Adrenal gland (tissue), 12 donors: ENCODE data around the gene HMOX2. TPM values are rescaled to one million over a fixed set of nuclear protein-coding genes. Genes with fewer than 3 reads are reported as not detected.

Experiments
- DNase-seq, 7 donors: peaks; one replicate each; pipeline ENCODE4 v3.0.0-alpha.2; 2019 to 2020
- H3K27ac ChIP-seq, 5 donors: fragments of 200-600 bp; sonication (generic) in 4 of 5; 1 replicate in 3 of 5; 2 replicates in 2 of 5; pipeline versions ENCODE4 v1.5.1 to v1.8.0; 2016 to 2020; ENCODE audit warnings: mild to moderate bottlenecking in 1 of 5
- H3K27me3 ChIP-seq: fragments of 200-600 bp; 2 replicates; pipeline ENCODE4 v1.8.0; 2021
- H3K36me3 ChIP-seq, 2 donors: fragments of 200-600 bp; replicated peaks in 1 of 2; 1 replicate in 1 of 2; 2 replicates in 1 of 2; pipeline versions ENCODE4 v1.5.1 to v1.8.0; 2018 to 2022
- H3K4me1 ChIP-seq, 2 donors: fragments of 200-600 bp; replicated peaks in 1 of 2; 1 replicate in 1 of 2; 2 replicates in 1 of 2; pipeline versions ENCODE4 v1.5.1 to v1.8.0; 2018 to 2021
- H3K4me3 ChIP-seq, 4 donors: fragments of 200-600 bp; sonication (generic) in 3 of 4; one replicate each; pipeline ENCODE4 v1.5.1; 2016 to 2018
- H3K9me3 ChIP-seq, 3 donors: fragments of 200-600 bp; sonication (generic) in 1 of 3; replicated peaks in 1 of 3; 1 replicate in 2 of 3; 2 replicates in 1 of 3; pipeline versions ENCODE4 v1.5.1 to v1.8.0; 2016 to 2021
- CTCF ChIP-seq, 6 experiments: fragments of 450-650 bp in 4 of 6; fragments of 200-600 bp in 2 of 6; sonication (generic) in 1 of 6; IDR thresholded peaks; 1 replicate in 5 of 6; 2 replicates in 1 of 6; pipeline versions ENCODE4 v1.5.1 to v1.8.0; 2016 to 2021; ENCODE audit warnings: antibody characterized with exemption in 6 of 6, mild to moderate bottlenecking in 2 of 6, moderate library complexity in 1 of 6
- POLR2A ChIP-seq, 2 donors: fragments of 450-650 bp; IDR thresholded peaks; one replicate each; pipeline ENCODE4 v1.6.1; 2017; ENCODE audit warnings: antibody characterized with exemption in 2 of 2, mild to moderate bottlenecking in 2 of 2, moderate library complexity in 1 of 2
- WGBS, 4 donors: extraction: QIAGEN DNeasy Blood & Tissue Kit in 2 of 4; methylation state at CpG; one replicate each; pipeline versions ENCODE4 v1.1.5 to v1.1.7; 2013 to 2017; 5-methylcytosine and 5-hydroxymethylcytosine counted together
- intact Hi-C, 2 donors: fragments of 100-400 bp; cut with DNase I; formaldehyde crosslinking; loops; one replicate each; pipeline versions ENCODE4 v1.14.1 to v1.15.0; 2022 to 2023
- polyA plus RNA-seq, 3 donors: library from polyadenylated mRNA; stranded (reverse); fragments of 200-250 nt in 2 of 3; fragments of 350-450 nt in 1 of 3; fragmentation: Illumina TruSeq in 1 of 3; extraction: RNeasy Lipid Tissue Mini Kit (QIAGEN cat#74804) in 1 of 3; gene quantifications; one replicate each; pipeline ENCODE4 v1.2.3, GENCODE V29; 2013 to 2014
- total RNA-seq, 9 donors: library from RNA; depleted of rRNA in 4 of 9; stranded (reverse); fragments of >200 nt in 4 of 9; fragments of 120-200 nt in 1 of 9; fragmentation: NEBNext Ultra II Directional in 1 of 9; extraction: Animal tissue kit (Norgen Biotek cat#: 25700) in 1 of 9; gene quantifications; one replicate each; pipeline versions ENCODE4 v1.1.0 to v1.2.4, GENCODE V29; 2013 to 2023
- donor health status: healthy with polysubstance abuse.
- donor health status: Bipolar disorder and iron deficiency.
- donor health status: DM: yes; HTN: yes; CAD: no.
- donor health status: DM: no; HTN: no; CAD: no.
- donor health status: DM: no; HTN: no; CAD: no.
- donor health status: DM: yes; HTN: yes; CAD: no.

HMOX2 gene
- total and polyA plus RNA-seq, 12 donors = 36.1 to 114 (median 65.6) TPM

GRCh38 chr16:4455081-4455480 is 21.1 kb upstream of the HMOX2 start:
- whole genome bisulfite sequencing, 4 donors = 88 to 95% (median 90%) methylated on average over 2 to 14 of the region's 14 CpGs
- TF ChIP-seq CTCF (IDR thresholded peaks at IDR 0.05) (no peak), POLR2A (IDR thresholded peaks at IDR 0.05) (no peak)
- Histone ChIP-seq H3K9me3 (no peaks in the 10 kb centered on the region), H3K27ac (no peak overlapping the region), H3K36me3 (peaks cover 0 to 60% of the 10 kb centered on the region in 2 donors), H3K27me3 (no peaks in the 10 kb centered on the region), H3K4me1 (peaks cover 13 to 16% of the 10 kb centered on the region in 2 donors), H3K4me3 (no peak overlapping the region)
- no peak for DNase-seq
- intact Hi-C loops = no loop called here

- Histone ChIP-seq H3K4me3 (no peak overlapping the region), H3K4me1 (peaks cover 14 to 16% of the 10 kb centered on the region in 2 donors), H3K27ac (peak overlapping the region in 1 of 5 donors; percentile 9), H3K9me3 (no peaks in the 10 kb centered on the region), H3K27me3 (no peaks in the 10 kb centered on the region), H3K36me3 (peaks cover 0 to 52% of the 10 kb centered on the region in 2 donors)
- DNase-seq = no peak
- intact Hi-C loops = no loop called here
- WGBS, 4 donors = 65 to 86% (median 70%) methylated on average over 5 to 10 of the region's 10 CpGs
- TF ChIP-seq POLR2A (IDR thresholded peaks at IDR 0.05) = no peak
- no peak for TF ChIP-seq CTCF (IDR thresholded peaks at IDR 0.05)
Measured at GRCh38 chr16:4455951-4456350, 20.2 kb upstream of the HMOX2 start.

- Histone ChIP-seq H3K4me1 (peaks cover 12 to 14% of the 10 kb centered on the region in 2 donors), H3K27me3 (no peaks in the 10 kb centered on the region), H3K27ac (no peak overlapping the region), H3K4me3 (no peak overlapping the region), H3K36me3 (peaks cover 0 to 38% of the 10 kb centered on the region in 2 donors), H3K9me3 (no peaks in the 10 kb centered on the region)
- no peak for DNase-seq
- 89 to 92% (median 90%) methylated on average over 5 of the region's 5 CpGs for WGBS, 4 donors
- intact Hi-C loops = no loop called here
- TF ChIP-seq POLR2A (IDR thresholded peaks at IDR 0.05) (no peak), CTCF (IDR thresholded peaks at IDR 0.05) (no peak)
Measured at GRCh38 chr16:4460936-4461249, 15.3 kb upstream of the HMOX2 start.

- no peak for DNase-seq
- Histone ChIP-seq H3K9me3 (no peaks in the 10 kb centered on the region), H3K36me3 (peaks cover 0 to 38% of the 10 kb centered on the region in 2 donors), H3K27ac (peak overlapping the region in 1 of 5 donors; percentile 45), H3K27me3 (no peaks in the 10 kb centered on the region), H3K4me3 (no peak overlapping the region), H3K4me1 (peaks cover 12 to 14% of the 10 kb centered on the region in 2 donors)
- WGBS, 4 donors = 60 to 73% (median 66%) methylated on average over 8 to 27 of the region's 27 CpGs
- TF ChIP-seq POLR2A (IDR thresholded peaks at IDR 0.05) = no peak
- no peak for TF ChIP-seq CTCF (IDR thresholded peaks at IDR 0.05)
- intact Hi-C loops = no loop called here
Measured at GRCh38 chr16:4461250-4462085, 14.7 kb upstream of the HMOX2 start.
